IMR-90 (cell line): ENCODE results near the gene RALGAPA2.

Experiments used
- BHLHE40 ChIP-seq: fragments of 150-350 bp; IDR thresholded peaks from 2 replicates; pipeline ENCODE4 v1.6.1; 2016; ENCODE audit warnings: mild to moderate bottlenecking, low read depth, low read length
- CEBPB ChIP-seq: IDR thresholded peaks from 2 replicates; pipeline ENCODE4 v1.6.1; 2012; ENCODE audit warnings: low read depth, low read length, improper control_type of control experiment
- FOS ChIP-seq: fragments of 150-350 bp; IDR thresholded peaks from 2 replicates; pipeline ENCODE4 v1.6.1; 2016; ENCODE audit warnings: low read depth, low read length
- MAFK ChIP-seq: IDR thresholded peaks from 2 replicates; pipeline ENCODE4 v1.6.1; 2012; ENCODE audit warnings: low read depth, low read length, improper control_type of control experiment
- MAZ ChIP-seq: IDR thresholded peaks from 2 replicates; pipeline ENCODE4 v1.6.1; 2012; ENCODE audit warnings: low read depth, mild to moderate bottlenecking, low read length, improper control_type of control experiment, moderate library complexity, borderline replicate concordance
- POLR2A ChIP-seq: IDR thresholded peaks from 2 replicates; pipeline ENCODE4 v1.6.1; 2012; ENCODE audit warnings: mild to moderate bottlenecking, low read depth, low read length
- RAD21 ChIP-seq: IDR thresholded peaks from 2 replicates; pipeline ENCODE4 v1.6.1; 2012; ENCODE audit warnings: low read length, improper control_type of control experiment
- RCOR1 ChIP-seq: IDR thresholded peaks from 2 replicates; pipeline ENCODE4 v1.6.1; 2012; ENCODE audit warnings: mild to moderate bottlenecking, low read length, improper control_type of control experiment; ENCODE audit not compliant: insufficient replicate concordance
- TF ChIP-seq, protein P1 (sequence below): conservative IDR thresholded peaks from 2 replicates; pipeline ENCODE4 v1.5.1; 2012; ENCODE audit warnings: mild to moderate bottlenecking, low read depth, low read length, improper control_type of control experiment
- TF ChIP-seq, protein P2 (sequence below): fragments of 150-350 bp; IDR thresholded peaks from 2 replicates; pipeline ENCODE4 v1.6.1; 2017; ENCODE audit warnings: mild to moderate bottlenecking, antibody characterized with exemption, low read length, low read depth
- TF ChIP-seq, protein P3 (sequence below): fragments of 150-350 bp; IDR thresholded peaks from 2 replicates; pipeline ENCODE4 v1.6.1; 2016; ENCODE audit warnings: low read depth, mild to moderate bottlenecking, low read length, moderate library complexity, borderline replicate concordance

DNA sequence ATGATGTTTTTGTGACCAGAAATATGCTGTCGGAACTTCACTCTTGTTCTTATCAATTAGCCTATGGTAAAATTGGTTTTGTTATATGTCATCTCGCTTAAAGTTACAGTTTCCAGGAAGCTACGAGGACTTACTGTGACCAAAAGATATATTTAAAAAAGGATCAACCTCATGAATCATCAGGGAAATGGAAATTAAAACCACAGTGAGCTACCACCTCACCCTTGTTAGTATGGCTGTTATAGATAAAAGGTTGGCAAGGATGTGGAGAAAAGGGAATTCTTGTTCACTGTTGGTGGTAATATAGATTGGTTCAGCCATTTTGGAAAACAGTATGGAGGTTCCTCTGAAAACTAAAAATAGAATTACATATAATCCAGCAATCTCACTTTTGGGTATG is 358.9 kb downstream of the RALGAPA2 start:
- TF ChIP-seq, protein P1, sequence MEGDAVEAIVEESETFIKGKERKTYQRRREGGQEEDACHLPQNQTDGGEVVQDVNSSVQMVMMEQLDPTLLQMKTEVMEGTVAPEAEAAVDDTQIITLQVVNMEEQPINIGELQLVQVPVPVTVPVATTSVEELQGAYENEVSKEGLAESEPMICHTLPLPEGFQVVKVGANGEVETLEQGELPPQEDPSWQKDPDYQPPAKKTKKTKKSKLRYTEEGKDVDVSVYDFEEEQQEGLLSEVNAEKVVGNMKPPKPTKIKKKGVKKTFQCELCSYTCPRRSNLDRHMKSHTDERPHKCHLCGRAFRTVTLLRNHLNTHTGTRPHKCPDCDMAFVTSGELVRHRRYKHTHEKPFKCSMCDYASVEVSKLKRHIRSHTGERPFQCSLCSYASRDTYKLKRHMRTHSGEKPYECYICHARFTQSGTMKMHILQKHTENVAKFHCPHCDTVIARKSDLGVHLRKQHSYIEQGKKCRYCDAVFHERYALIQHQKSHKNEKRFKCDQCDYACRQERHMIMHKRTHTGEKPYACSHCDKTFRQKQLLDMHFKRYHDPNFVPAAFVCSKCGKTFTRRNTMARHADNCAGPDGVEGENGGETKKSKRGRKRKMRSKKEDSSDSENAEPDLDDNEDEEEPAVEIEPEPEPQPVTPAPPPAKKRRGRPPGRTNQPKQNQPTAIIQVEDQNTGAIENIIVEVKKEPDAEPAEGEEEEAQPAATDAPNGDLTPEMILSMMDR, result no peak
- TF ChIP-seq RAD21 (no peak), POLR2A (no peak), MAZ (no peak), BHLHE40 (no peak), CEBPB (no peak), RCOR1 (no peak), MAFK (no peak), FOS (no peak)
- TF ChIP-seq, protein P2, sequence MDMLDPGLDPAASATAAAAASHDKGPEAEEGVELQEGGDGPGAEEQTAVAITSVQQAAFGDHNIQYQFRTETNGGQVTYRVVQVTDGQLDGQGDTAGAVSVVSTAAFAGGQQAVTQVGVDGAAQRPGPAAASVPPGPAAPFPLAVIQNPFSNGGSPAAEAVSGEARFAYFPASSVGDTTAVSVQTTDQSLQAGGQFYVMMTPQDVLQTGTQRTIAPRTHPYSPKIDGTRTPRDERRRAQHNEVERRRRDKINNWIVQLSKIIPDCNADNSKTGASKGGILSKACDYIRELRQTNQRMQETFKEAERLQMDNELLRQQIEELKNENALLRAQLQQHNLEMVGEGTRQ, result no peak
- TF ChIP-seq, protein P3, sequence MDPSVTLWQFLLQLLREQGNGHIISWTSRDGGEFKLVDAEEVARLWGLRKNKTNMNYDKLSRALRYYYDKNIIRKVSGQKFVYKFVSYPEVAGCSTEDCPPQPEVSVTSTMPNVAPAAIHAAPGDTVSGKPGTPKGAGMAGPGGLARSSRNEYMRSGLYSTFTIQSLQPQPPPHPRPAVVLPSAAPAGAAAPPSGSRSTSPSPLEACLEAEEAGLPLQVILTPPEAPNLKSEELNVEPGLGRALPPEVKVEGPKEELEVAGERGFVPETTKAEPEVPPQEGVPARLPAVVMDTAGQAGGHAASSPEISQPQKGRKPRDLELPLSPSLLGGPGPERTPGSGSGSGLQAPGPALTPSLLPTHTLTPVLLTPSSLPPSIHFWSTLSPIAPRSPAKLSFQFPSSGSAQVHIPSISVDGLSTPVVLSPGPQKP, result no peak
